ENCODE measurements around the gene SGK2. TPM values are rescaled to one million over a fixed set of nuclear protein-coding genes. Genes with fewer than 3 reads are reported as not detected.

Gene SGK2
- total RNA-seq, 1 experiment from 2014 or later: not detected

- Histone ChIP-seq H3K18ac (ENCODE audit: insufficient read length, low read depth, low read length) (no peak overlapping the region), H4K5ac (ENCODE audit: insufficient read length, low read depth, low read length) (no peak overlapping the region), H2BK5ac (ENCODE audit: insufficient read length, low read length) (no peak overlapping the region), H3K79me1 (ENCODE audit: insufficient read depth, low read depth, low read length, poor library complexity, severe bottlenecking) (no peaks in the 10 kb centered on the region), H3K23ac (ENCODE audit: insufficient read length, low read depth, low read length) (no peak overlapping the region), H3K9me3 (ENCODE audit: control insufficient read depth, low read depth, low read length) (no peaks in the 10 kb centered on the region), H2BK20ac (ENCODE audit: low read depth, low read length, poor library complexity, severe bottlenecking) (no peak overlapping the region), H2BK12ac (ENCODE audit: insufficient read length, low read depth, low read length) (no peak overlapping the region), H2AFZ (ENCODE audit: low read length) (no peak overlapping the region), H3K4me2 (ENCODE audit: insufficient read depth, insufficient read length, low read length) (no peak overlapping the region), H3K4ac (ENCODE audit: low read depth, low read length) (no peak overlapping the region), H2BK120ac (ENCODE audit: low read depth, low read length, poor library complexity, severe bottlenecking) (no peak overlapping the region), H3K9ac (ENCODE audit: extremely low read depth, insufficient read length, low read length) (no peak overlapping the region), H4K20me1 (ENCODE audit: control insufficient read depth, insufficient read depth, insufficient read length) (no peaks in the 10 kb centered on the region), H3K27me3 (ENCODE audit: insufficient read depth, low read length) (no peaks in the 10 kb centered on the region), H3K27ac (ENCODE audit: insufficient read length, low read depth, low read length) (no peak overlapping the region), H3K23me2 (ENCODE audit: insufficient read length, low read depth, low read length, poor library complexity, severe bottlenecking) (no peaks in the 10 kb centered on the region), H4K91ac (ENCODE audit: insufficient read length, low read depth, low read length) (no peak overlapping the region), H3K56ac (ENCODE audit: insufficient read length, low read depth, low read length) (no peak overlapping the region), H3K79me2 (ENCODE audit: insufficient read depth, low read length) (no peaks in the 10 kb centered on the region), H3K14ac (ENCODE audit: insufficient read depth, low read length) (no peak overlapping the region), H3T11ph (ENCODE audit: low read length) (no peak overlapping the region), H2BK15ac (ENCODE audit: low read depth, low read length) (no peak overlapping the region), H2AK5ac (ENCODE audit: insufficient read length, low read length) (no peak overlapping the region), H3K4me1 (ENCODE audit: insufficient read depth, low read length) (peaks cover 2% of the 10 kb centered on the region), H4K8ac (replicated peaks; ENCODE audit: insufficient read length, low read depth, low read length) (no peak overlapping the region)
- no CpG with 5 or more reads among the region's 8 CpGs for WGBS (ENCODE audit: extremely low coverage, insufficient read length, low lambda C conversion rate)
- H3K4me3 Mint-ChIP-seq: no peak overlapping the region
- DNase-seq: no peak
- peaks cover 2% of the 10 kb centered on the region; the same call in 1 of the 2 replicates for H3K27me3 Mint-ChIP-seq (ENCODE audit: low read depth)
- H3K27ac Mint-ChIP-seq: peak overlapping the region in 2 of 3 experiments; percentile 31 to 50; a peak in 2 of 7 replicates
- no peaks in the 10 kb centered on the region for H3K9me3 Mint-ChIP-seq
- H3K36me3 Mint-ChIP-seq (ENCODE audit: insufficient read depth in 1 of 3, low read depth in 3 of 3): no peaks in the 10 kb centered on the region
- peaks cover 3 to 6% of the 10 kb centered on the region in 2 experiments; a peak in 2 of 4 replicates for H3K4me1 Mint-ChIP-seq
- TF ChIP-seq CTCF (conservative IDR thresholded peaks at IDR 0.05): no peak
These were observed 540 bp downstream of the SGK2 start for GRCh38 chr20:43559147-43559987.
